ENCODE results near the gene RALGAPA2.

GRCh38 chr20:20492521-20493332, 219.7 kb downstream of the RALGAPA2 start:
- TF ChIP-seq CTCF (IDR thresholded peaks at IDR 0.05 in 8 of 11, conservative IDR thresholded peaks at IDR 0.05 in 3 of 11) (no peak), POLR2A (IDR thresholded peaks at IDR 0.05) (no peak), POLR2AphosphoS5 (IDR thresholded peaks at IDR 0.05) (no peak)

All from spleen (tissue), 7 donors.